NCI-H82 treated with DMSO at 0.1 percent for 48 hours (cell line): ENCODE results near the gene F7.

Source experiments
- DNase-seq: peaks from one replicate; lab custom pipeline; 2025; ENCODE audit not compliant: unreplicated experiment; lab: John Stamatoyannopoulos, UW

F7 gene

DNA sequence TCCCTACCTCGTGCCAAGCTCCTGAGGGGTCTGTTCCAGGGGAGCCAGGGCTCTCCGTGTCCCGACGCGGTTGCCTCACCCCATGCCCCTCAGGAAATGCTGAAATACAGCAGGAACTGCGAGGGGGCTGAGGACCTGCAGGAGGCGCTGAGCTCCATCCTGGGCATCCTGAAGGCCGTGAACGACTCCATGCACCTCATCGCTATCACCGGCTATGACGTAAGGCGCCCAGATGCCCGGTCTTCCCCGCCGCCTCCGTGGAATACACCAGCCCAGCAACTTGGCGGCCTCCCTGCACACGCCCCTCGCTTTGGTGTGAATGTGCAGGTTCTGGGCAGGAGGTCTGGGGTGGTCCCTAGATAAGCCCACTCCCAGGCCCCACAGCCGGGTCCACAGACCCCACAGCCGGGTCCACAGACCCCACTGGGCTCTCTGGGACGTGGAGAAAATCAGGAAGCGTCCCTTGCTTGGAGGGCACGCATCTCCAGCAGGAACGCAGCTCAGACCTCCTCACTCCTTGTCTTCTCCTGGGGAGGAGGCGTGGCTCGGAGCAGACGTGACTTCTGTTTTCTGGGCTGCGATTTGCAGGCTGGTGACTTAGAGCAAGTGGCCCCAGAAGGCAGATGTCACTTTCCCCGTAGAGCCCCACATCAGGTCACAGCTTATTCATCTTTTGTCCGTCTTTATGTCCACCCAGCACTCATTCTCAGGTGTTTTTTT is 19.4 kb upstream of the F7 start:
- no peak for DNase-seq

DNA sequence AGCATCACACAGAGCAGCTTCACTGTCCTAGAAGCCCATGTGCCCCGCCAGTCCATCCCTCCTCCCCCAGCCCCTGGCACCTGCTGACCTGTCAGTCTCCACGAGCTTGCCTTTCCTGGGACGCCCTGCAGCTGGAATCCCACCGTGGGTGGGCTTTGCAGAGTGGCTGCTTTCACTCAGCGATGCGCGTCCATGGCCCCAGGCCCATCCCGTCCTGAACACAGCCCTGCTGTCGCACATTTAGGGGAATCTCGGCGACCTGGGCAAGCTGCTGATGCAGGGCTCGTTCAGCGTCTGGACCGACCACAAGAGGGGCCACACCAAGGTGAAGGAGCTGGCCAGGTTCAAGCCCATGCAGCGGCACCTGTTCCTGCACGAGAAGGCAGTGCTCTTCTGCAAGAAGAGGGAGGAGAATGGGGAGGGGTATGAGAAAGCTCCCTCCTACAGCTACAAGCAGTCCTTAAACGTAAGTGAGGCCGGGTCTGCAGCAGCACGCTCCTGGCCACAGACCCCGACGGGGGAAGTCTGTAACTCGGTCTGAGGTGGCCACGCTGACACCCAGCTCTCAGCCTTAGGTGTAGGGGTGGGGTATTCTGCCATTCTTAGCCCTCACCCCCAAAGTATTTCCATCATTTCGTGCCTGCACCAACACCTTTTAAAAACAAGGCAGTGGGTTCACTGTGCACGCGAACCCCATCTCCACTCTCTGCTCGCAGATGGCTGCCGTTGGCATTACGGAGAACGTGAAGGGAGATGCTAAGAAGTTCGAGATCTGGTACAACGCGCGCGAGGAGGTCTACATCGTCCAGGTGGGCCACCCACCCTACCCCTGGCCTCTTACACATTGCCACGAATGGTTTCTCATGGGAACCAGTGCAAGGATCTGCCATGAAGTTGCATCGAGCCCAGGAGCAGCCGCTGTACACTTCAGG is 18.3 kb upstream of the F7 start:
- DNase-seq: no peak

DNA sequence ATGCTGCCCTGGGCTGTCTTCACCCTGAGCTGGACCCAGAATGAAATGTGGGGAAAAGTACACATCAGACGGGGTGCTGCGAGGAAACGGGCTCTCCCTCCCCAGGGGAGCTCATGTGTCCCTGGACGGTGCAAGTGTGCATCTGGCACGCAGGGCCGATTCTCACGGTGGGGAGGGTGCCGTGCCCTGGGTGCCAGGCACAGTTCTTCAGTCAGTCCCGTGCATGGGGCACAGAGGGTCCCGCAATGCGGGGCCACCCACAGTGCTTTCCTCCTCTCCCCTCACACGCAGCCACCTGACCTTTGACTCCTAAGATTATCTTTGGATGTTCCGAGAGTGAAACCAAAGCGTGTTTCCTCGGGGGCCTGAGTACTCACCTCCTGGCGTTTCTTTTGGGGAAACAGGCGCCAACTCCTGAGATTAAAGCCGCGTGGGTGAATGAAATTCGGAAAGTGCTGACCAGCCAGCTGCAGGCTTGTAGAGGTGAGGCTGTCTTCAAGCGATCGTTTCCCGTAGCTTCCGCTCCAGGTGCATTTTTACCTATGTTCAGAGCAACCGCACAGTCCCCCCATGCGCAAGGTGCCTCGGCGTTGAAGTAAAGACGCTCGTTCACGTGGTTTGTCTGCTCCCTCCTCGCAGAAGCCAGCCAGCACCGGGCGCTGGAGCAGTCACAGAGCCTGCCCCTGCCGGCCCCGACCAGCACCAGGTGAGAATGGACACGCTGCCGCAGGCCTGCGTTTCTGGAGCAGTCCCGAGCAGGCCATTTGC is 17.5 kb upstream of the F7 start:
- DNase-seq: no peak

DNA sequence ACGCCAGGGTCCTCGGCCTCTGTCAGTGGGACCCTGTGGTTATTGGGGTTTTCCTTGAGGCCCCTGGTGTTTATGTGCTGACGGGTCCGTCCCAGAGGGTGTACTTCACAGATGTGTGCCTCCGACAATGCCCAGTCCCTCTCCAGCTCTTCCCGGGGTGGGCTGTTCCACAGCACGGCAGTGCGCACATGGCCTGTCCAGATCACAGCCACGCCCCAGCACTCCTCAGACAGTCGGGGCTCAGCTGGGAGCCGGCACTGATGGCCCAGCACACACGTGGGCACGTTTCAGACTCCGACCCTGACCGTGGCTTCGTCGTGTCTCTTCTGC is 16.9 kb upstream of the F7 start:
- no peak for DNase-seq

DNA sequence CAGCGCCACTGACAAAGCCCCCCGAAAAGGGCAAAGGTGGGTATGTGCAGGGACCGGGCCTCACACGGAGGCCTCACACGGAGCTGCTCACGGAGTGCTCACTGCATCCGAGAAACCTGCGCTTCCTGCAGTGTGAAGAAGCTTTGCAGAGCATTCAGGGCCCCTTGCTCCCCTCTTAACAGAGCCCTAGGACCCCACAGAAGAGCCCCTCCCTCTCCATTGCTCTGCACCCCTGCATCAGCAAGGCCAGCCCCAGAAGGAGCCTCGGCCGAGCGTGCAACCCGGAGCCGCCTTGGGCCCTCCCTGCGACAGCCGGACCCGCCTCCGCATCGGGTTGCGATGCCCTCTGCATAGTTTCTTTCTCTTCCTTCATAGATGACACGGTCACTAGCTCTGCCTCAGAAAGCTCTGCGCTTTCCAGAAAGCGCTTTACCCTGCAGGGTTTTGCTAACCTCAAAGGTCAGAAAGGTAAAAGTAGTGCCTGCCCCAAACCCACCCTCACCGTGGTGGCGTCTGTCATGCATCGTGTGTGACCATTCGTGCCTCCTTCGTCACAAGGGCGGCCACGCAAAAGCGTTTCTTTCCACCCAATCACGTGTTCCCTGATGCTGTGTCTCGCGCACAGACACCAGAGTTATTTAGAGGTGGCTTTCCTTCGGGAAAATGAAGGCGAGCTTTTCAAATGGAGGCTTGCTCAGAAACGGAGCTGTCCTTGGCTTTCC is 15.7 kb upstream of the F7 start:
- DNase-seq: no peak

DNA sequence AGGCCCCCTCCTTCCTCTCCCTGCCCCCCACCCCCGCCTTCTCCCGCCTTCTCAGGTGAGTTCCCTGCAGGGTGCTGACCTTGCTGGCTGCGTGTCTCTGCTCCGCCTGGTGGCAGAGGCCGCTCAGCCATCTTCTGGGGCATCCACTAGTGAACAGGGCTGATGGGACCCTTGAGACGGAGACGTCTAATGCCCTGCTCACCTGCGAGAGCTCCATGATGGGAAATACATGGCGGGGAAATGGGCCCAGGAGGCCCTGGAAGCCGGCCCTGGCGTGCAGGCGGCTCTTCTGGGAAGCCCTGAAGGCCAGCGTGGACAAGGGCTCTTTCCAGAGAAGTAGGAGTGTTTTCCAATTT is 15.2 kb upstream of the F7 start:
- DNase-seq: no peak

DNA sequence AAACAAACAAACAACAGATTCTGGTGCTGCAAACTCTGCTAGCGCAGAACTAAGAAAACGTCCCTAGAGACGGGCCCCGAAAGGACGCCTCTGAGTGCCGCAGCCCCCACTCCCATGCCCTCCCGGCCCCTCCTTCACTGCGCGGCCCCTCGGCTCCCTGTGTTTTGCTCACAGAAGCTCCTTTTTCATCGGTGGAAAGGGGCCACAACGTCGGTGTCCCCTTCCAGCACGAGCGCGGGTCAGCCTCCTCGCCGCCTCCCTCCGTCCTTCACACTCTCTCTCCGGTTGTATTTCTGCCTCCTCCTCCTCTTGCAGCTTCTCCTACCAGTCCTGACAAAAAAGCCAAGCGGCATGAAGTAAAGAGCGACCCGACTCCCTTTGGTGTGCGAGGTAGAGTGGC is 14.8 kb upstream of the F7 start:
- DNase-seq: no peak

DNA sequence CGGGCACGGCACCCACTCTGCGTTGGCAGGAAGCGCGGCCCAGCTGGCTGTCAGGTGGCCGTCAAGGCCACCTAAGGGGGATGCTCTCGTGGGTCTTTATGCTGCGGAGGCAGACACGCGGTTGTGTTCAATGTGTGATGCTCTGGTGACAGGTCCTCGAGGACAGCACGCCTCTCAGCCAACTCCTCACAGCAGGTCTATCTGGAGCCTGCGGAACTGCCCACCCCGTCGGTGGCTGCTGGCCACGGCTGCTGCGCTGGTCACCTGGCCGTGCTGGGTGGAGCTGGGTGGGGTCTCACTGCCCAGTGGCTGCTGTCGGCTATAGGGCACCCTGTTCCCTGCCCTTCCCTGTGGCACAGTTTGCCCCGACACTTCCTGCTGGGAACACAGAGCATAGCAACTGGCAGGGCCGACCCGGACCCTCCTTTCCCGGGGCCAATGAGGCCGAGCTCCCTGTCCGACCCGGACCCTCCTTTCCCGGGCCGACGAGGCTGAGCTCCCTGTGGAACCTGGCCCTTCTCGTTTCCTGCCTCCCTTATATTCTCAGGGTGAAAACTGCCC is 14.3 kb upstream of the F7 start:
- no peak for DNase-seq

DNA sequence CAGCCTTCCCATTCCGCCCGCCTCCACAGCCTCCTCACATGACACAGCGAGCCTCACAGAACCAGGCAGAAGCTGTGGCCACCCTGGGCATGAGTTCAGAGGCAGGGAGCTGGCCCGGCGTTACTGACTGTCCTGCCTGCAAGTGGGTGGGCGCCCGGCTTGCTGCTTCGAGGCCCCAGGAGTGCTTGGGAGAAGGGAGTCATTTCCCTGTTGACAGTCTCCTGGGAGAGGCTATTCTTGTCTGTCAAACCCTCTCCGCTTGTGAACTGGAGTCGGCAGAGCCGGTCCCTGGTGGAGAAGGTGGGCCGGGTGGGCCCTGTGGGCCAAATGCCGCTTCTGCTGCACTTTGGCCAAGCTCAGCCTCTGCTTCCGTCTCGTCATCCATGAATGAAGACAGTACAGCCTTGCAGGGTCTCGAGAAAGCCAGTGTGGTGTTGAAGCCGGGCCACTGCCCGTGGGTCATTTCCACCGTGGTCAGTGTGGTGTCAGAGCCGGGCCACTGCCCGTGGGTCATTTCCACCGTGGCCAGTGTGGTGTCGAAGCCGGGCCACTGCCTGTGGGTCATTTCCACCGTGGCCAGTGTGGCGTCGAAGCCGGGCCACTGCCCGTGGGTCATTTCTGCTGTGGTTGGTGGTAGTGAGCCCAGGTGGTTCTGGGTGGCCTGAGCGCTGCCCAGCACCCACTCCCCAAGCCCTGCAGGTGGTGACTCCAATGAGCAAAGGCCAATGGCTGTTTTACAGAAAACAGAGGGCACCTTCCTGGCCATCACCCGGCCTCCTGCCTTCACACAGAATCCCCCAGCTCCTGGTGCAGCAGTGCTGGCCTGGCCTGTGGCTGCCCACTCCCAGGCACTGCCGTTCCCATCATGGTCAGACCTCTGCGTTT is 13.5 kb upstream of the F7 start:
- no peak for DNase-seq

DNA sequence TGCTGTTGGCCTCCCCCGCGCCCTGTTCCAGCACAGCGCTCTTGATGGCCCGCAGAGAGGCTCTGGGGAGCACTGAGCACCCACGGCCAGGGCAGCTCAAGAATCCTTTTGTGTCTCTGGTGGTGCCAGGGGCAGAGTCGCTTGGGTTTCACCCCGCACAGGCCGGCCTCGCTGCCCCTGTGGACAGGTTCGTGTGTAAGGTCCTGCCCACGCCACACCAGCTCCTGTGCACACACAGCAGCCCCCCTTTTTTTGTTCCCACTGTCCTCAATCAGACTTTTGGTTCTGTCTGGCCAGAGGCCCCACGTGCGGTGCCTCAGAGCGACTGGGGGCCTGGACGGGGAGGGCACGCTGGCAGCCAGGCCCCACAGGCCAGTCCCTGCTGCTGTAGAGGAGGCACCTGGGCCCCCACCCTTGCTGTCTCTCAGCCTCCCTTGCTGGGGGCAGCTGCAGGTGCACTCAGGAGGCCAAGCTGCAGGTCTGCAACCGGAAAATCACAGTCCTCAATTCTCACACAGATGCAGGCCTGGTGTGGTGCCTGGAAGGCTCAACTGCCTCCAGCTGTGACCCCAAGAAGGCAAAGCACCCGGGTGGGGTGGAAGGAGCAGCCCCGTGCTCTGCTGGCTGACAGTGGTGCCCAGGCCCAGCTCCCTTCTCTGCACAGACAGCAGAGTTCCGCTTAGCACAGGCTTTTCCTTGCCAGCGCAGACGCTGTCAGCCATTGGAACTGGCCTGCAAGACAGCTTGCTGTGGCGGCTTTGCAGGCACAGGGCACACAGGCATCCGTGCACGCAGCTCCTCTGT is 12.6 kb upstream of the F7 start:
- DNase-seq: no peak

DNA sequence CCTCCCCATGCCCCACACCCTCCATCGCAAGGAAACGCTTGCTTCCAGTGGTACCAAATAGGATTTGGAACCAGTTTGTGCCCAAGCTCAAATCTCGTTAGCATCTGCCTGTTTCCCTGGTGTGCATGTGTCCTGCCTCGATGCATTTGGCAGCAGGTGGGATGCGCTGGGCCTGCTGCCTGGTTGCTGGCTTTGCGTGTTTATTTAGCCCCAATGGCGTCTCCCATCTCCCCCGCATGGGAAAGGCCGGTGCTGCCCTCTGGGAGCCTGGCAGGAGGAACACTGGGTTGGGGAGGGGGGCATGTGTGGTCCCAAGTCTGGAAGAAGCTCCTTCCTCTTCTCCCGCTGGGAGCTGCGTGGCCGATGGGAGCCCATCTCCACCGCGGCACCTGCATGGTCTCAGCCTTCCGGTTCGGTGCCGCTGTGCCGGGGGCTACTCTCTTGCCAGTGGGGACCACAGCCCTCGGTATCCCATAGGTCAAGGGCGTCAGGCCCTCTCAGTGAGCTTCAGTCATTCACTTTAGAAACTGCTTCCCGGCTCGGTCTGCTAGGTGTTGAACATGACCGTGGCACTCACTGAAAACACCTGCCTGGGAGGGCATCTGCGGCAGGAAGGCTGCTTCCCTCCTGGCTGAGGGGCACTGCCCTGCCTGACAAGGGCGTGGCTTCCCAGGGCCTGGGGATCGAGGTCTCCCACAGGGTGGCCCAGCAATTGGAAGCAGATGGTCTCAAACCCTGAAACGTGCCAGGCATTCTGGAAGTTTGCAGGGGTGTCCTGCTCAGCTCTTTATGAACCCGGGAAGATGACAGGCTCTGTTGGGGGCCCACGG is 11.8 kb upstream of the F7 start:
- DNase-seq: no peak

DNA sequence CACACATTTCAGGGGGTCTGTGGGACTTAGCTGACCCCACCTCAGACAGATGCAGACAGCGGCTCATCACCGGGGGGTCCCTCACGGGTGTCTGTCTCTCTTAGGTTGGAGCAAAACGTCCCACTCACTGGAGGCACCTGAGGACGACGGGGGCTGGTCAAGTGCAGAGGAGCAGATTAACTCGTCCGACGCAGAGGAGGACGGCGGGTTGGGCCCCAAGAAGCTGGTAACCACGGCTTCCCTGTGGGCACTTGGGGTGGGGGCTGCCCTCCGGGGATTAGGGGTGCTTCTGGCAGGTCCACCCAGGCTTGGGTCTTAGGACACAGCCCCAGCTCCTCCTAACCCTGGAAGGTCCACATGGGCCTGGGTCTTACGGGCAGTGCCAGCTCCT is 11.2 kb upstream of the F7 start:
- DNase-seq: no peak

DNA sequence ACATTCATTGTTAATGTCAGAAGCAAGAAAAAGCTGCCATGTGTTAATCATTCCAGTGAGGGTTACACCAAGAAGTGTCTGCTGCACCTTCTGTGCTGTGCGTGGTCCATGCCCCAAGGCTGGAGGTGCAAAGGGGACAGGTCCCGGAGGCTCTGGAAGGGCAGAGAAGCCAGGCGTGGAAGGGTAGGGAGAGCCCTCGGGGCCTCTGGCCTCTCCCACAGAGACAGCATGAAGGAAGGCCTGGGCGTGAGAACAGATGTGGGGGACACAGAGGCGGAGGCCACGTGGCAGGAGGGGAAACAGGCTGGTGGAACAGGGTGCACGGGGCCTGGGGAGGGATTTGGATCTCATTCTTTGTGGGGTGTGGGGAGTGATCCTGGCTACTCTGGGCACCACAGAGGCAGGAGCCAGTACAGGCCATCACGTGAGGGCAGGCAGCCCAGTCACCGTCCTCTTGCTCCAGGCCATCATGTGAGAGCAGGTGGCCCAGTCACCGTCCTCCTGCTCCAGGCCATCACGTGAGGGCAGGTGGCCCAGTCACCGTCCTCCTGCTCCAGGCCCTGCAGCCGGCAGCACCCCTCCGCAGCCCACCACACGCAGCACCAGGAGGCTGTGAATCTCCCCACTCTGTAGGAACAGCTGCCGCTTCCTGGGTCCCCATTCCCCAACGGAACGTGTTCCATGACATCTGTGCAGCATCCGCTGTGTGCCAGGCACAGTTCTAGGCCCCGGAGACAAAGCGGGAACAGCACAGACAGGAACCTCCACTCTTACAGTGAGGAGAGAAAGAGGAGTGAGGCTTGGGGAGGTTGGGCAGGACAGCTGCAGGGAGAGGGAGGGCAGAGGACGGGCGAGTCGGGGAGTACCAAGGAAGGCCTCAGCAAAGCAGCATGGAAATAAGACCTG is 10.2 kb upstream of the F7 start:
- DNase-seq: no peak

DNA sequence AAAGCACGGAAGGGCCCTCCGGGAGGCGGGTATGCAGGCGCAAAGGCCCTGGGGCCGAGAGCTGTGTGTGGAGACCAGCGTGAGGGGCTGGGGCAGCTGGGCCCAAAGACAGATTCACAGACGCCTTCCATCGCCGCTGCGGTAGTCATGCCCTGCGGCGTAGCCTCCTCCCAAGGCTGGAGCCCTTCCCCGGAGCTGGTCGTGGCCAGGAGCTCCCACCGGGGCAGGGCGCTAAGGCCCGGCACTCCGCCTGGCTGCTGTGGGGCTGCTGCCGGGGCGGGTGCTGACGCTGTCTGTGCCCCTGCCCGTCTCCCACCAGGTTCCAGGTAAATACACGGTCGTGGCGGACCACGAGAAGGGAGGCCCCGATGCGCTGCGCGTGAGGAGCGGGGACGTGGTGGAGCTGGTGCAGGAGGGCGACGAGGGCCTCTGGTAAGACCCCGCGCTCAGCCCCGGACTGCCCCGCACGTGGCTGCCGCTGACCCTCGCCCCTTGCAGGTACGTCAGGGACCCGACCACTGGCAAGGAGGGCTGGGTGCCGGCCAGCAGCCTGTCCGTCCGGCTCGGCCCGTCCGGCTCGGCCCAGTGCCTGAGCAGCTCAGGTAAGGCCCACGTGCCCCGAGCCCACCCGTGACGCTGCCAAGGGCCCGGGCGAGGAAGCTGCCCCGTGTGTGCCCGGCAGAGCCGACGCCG is 9.4 kb upstream of the F7 start:
- DNase-seq: no peak

DNA sequence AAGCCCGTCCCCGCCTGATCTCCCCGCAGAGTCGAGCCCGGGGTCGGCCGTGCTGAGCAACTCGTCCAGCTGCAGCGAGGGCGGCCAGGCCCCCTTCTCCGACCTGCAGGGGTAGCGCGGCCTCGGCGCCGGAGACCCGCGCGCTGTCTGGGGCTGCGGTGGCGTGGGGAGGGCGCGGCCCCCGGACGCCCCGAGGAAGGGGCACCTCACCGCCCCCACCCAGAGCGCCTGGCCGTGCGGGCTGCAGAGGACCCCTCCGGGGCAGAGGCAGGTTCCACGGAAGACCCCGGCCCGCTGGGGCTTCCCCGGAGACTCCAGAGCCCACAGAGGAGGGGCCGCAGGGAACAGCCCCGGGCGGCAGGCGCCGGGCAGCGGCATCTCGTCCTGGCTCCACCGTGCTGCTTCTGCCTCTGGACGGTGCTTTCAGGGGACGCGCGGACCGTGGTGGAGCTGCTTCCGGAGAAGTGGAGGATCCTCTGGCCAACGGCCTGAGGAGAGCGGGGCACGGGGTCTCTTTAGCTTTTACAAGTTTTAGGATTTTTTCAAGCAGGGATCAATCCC is 8.8 kb upstream of the F7 start:
- DNase-seq: no peak

DNA sequence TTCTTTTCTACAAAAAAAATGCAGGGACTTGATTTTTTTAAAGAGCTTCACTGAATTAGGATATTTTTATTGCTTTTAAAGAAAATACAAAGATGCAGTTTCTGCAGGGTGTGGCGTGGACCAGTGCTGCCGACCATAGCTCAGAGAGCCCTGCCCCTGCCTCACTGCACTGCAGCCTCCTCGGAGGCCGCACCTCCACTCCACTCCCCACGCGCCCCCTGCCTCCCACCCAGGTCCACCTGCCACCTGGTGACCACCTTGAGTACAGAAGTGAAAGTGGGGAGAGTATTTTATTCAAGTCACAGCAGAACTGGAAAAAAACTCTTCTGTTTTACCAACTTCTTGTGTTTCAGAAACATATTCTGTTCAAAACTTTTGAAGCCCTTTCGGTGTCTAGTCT is 7.9 kb upstream of the F7 start:
- DNase-seq: no peak
